Measurements from ENCODE around the gene CTBP2.

Gene CTBP2

DNA sequence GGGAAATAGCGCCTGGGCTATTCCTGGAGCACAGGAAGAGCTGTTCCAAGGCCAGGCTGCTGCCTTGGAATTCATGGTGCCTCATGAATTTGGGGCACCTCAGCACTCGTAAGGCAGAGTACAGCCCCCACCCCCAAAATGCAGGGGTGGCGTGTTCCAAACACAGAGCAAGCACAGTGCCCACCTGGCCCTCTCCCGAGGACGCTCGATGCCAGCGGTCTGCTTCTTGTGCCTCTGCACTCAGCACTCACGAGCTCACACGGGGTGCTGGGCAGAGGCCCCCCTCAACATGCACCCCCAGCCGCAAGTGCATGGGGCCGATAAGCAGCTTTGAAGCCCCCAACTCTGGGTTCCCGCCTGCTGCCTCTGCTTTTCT is 158.3 kb downstream of the CTBP2 start:
- H3K4me3 ChIP-seq (ENCODE audit: low read depth, low read length): no peak overlapping the region
- no peak for DNase-seq (ENCODE audit: low read depth)
- TF ChIP-seq, protein P1, sequence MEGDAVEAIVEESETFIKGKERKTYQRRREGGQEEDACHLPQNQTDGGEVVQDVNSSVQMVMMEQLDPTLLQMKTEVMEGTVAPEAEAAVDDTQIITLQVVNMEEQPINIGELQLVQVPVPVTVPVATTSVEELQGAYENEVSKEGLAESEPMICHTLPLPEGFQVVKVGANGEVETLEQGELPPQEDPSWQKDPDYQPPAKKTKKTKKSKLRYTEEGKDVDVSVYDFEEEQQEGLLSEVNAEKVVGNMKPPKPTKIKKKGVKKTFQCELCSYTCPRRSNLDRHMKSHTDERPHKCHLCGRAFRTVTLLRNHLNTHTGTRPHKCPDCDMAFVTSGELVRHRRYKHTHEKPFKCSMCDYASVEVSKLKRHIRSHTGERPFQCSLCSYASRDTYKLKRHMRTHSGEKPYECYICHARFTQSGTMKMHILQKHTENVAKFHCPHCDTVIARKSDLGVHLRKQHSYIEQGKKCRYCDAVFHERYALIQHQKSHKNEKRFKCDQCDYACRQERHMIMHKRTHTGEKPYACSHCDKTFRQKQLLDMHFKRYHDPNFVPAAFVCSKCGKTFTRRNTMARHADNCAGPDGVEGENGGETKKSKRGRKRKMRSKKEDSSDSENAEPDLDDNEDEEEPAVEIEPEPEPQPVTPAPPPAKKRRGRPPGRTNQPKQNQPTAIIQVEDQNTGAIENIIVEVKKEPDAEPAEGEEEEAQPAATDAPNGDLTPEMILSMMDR (IDR thresholded peaks at IDR 0.05; ENCODE audit: low read depth, low read length, missing control alignments): no peak

DNA sequence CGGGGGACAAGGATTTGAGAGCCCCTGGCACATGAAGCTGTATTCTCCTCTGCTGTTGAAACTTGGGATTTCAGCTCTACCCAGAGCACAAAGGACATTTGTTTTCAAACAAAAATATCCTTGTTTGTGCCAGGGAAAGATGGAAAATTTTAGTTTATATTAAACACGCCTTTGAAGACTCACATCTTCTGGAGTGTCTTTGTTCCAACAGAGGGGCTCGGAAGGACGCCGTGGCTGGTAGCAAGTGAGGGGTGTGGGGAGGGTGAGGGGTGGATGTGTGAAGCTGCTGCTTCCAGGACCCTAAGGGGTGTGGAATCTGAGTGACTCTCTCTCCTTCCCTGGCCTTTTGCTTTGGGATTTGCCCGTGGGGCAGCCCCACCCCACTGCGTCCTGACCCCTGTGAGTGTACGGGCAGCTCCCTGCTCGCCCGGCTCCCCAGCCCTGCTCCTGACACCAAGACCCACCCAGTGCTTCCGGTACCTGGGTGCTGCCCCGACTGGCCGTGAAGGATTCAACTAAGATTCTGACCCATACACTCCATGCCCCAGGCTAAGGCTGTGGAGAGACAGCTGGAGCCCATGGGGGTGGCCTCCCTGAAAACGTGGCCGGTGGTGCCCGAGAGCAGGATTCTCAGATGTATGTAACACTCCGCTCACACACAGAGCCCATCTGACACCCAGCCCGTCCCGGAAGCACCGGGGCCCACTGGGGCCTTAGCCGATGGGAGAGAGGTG is 158.9 kb downstream of the CTBP2 start:
- H3K4me3 ChIP-seq (ENCODE audit: low read depth, low read length): no peak overlapping the region
- no peak for DNase-seq (ENCODE audit: low read depth)
- TF ChIP-seq, protein P1 (IDR thresholded peaks at IDR 0.05; ENCODE audit: low read depth, low read length, missing control alignments): no peak

DNA sequence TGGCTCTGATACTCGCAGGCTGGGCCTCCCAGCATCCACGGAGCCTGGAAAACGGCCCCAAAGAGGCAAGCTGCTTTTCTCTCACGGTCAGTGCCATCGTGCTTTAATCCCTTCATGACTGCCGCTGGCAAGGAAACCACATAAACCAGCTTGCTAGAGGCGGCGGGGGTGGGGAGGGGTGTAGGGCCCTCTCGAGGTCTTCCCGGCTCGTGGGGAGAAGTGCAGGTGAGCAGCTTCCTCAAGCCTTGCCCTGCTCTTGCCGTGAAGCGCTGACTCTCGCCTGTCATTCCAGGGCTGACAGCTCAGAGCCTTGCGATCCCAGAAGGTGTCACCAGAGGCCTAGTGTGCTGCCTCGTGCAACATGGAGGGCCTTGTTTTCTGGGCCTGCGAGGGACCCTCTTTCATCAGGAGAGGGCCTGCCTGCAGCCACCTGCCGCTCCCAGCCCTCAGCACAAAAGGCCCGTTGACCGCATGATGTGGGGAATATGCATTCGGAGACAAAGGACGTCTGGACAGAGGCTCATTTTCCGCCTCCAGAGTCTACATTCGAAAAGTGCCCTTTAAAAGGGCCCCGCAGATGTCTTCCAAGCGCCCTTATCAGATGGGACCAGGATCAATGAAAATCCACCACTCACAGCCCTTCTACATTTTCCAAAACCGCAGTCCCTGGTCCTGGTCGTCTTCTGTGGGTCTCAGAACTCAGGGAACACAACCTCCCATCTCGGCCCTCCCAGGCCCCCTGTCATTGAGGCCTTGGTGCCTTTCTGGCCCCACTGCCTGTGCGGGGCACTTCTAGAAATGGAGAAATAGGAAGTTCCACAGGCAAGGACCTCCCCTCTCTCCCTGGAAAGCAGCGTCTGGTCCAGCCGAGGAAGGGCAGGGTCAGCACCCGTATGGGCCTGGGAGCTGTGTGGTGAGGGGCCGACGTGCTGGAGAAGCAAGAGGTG is 159.7 kb downstream of the CTBP2 start:
- TF ChIP-seq, protein P1 (IDR thresholded peaks at IDR 0.05; ENCODE audit: low read depth, low read length, missing control alignments): no peak
- no peak overlapping the region for H3K4me3 ChIP-seq (ENCODE audit: low read depth, low read length)
- DNase-seq (ENCODE audit: low read depth): no peak

GRCh38 chr10:124999433-125000365 is 160.7 kb downstream of the CTBP2 start:
- H3K4me3 ChIP-seq (ENCODE audit: low read depth, low read length): no peak overlapping the region
- no peak for DNase-seq (ENCODE audit: low read depth)
- TF ChIP-seq, protein P1 (IDR thresholded peaks at IDR 0.05; ENCODE audit: low read depth, low read length, missing control alignments): no peak

DNA sequence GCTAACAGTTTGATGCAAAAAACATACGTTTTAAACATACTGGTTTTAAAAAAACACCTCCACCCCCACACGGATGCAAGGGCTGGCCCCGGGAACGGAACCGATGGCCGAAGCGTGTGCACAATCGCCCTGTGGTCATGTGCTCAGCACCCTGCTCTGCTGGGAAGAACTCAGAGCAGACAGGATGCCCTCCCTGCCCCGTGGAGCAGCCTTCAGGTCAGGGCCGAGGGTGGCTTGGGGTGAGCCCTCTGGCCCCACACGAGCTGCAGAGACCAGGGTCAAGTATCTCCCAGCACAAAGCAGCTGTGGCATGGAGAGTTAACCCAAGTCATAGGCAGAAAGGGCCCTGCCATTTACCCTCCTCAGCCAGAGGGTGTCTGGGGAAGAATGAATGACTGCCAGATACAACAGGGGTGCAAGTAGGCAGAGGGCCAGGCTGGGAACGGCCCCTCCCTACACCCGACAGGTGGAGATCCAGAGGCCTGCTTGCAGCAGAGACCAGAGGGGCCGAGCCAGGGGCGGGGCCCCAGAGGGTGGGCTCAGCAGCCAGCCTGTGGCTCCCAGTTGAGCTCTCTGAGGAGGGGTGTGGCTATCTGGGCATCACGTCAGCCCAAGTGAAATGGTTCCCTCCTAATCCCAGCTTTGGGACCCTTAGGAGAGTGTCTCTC is 161.6 kb downstream of the CTBP2 start:
- H3K4me3 ChIP-seq (ENCODE audit: low read depth, low read length): no peak overlapping the region
- no peak for DNase-seq (ENCODE audit: low read depth)
- TF ChIP-seq, protein P1 (IDR thresholded peaks at IDR 0.05; ENCODE audit: low read depth, low read length, missing control alignments): no peak

Measured in GM12864 (cell line).